GM21717 (cell line): Measurements from ENCODE around the gene MACC1.
"Not testable (repeated sequence)": the region's sequence is repeated elsewhere in the genome, so short reads cannot be mapped to it uniquely, and the experiment has no call there.

Experiments used
- ATAC-seq: cut with Tn5 transposase; IDR thresholded peaks from one replicate; pipeline ENCODE4 v1.9.1; 2021; ENCODE audit warnings: mild to moderate bottlenecking, moderate library complexity; ENCODE audit not compliant: unreplicated experiment

MACC1 gene

GRCh38 chr7:20133803-20134202, 83.4 kb downstream of the MACC1 start:
- no peak for ATAC-seq

DNA sequence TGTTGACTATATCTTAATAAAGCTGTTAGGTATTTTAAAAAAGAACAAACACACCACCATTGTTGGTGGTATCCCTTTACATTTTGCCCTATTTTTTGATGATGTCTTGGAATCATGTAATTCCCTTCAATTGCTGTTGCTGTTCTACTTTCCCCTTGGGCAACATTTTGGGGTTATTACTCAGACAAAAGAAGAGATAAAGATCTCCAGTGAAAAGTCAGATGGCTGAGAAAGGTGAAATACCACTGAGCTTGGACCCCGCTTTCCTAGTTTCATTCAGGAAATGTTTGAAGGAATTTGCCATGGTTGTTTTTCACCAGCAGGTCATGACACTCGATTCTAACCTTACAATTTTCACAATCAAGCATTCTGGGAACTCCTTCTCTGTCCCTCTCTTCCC, 84.6 kb downstream of the MACC1 start:
- ATAC-seq: no peak

GRCh38 chr7:20131776-20132175, 85.4 kb downstream of the MACC1 start:
- no peak for ATAC-seq

DNA sequence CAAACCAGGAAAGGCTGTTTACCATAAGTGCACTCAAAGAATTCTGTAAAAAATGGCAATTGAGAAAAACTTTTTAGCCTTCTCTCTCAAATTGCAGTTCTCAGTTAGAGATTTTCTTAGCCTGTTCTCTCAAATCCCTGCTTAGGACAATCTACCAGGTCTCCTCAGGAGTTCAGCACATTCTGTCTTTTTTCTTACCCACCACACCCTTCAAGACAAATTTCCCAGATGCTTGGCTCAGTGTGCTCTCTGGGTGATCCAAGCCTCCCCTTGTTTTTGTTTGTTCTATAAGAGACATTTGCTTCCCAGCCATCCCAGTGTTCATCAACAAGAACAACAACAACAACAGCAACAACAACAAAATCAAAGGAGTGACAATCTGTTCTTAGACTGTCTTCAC, 87.3 kb downstream of the MACC1 start:
- no peak for ATAC-seq

DNA sequence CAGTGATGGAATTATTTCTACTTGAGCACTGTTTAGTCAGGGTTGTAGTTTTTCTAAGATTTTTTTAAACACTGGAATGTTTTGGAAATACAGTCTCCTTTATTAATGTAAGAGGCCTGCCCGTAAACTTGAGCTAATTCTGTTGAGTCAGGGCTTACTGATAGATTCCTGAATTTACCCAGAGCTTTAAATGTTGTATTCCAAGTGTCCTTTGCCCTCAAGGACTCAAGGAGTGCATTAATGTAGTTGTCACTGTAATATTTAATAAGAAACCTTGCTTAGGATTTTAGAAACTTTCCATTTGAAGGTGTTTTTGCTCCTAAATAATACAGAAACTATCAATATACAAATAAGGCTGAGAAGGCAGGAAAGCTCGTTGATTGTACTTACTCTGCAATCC, 89.2 kb downstream of the MACC1 start:
- ATAC-seq: no peak

DNA sequence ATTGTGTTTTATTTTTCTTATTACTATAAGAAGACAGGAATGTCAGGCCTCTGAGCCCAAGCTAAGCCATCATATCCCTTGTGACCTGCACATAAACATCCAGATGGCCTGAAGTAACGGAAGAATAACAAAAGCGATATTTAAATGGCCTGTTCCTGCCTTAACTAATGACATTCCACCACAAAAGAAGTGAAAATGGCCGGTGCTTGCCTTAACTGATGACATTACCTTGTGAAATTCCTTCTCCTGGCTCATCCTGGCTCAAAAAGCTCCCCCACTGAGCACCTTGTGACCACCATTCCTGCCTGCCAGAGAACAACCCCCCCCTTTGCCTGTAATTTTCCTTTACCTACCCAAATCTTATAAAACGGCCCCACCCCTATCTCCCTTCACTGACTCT, 91.1 kb downstream of the MACC1 start:
- not testable (repeated sequence) for ATAC-seq

DNA sequence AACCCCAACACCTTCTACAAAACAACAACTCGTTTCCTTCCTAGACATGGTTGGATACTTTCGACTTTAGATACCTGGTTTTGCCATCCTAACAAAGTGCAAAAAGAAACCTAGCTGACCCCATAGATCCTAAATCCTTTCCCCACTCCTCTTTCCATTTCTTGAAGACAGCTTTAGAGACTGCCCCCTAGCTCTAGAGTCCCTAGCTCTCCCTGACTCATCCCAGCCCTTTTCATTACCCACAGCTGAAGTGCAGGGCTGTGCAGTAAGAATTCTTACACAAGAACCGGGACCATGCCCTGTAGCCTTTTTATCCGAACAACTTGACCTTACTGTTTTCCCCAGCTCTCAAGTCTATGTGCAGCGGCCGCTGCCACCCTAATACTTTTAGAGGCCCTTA, 93.1 kb downstream of the MACC1 start:
- not testable (repeated sequence) for ATAC-seq

GRCh38 chr7:20122653-20123316, 94.4 kb downstream of the MACC1 start:
- not testable (repeated sequence) for ATAC-seq

DNA sequence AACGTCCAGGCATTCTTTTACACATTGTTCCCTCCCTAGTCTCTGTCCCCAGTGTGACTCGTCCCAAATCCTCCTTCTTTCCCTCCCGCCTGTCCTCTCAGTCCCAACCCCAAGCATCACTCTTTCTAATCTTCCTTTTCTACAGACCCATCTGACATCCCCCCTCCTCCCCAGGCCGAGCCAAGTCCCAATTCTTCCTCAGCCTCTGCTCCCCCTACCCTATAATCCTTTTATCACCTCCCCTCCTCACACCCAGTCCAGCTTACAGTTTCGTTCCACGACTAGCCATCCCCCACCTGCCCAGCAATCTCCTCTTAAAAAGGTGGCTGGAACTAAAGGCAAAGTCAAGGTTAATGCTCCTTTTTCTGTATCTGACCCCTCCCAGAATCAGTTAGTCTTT, 95.1 kb downstream of the MACC1 start:
- ATAC-seq: no peak

DNA sequence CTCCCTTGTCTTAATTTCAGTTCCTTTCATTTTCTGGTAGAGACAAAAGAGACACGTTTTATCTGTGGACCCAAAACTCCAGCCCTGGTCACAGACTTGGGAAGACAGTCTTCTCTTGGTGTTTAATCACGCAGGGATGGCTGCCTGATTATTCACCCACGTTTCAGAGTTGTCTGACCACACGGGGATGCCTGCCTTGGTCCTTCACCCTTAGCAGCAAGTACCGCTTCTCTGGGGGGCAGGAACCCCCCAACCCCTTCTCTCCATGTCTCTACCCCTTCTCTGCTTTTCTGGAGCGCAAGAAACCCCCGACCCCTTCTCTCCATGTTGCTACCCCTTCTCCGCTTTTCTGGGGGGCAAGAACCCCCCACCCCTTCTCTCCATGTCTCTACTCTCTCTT, 95.8 kb downstream of the MACC1 start:
- ATAC-seq: no peak

DNA sequence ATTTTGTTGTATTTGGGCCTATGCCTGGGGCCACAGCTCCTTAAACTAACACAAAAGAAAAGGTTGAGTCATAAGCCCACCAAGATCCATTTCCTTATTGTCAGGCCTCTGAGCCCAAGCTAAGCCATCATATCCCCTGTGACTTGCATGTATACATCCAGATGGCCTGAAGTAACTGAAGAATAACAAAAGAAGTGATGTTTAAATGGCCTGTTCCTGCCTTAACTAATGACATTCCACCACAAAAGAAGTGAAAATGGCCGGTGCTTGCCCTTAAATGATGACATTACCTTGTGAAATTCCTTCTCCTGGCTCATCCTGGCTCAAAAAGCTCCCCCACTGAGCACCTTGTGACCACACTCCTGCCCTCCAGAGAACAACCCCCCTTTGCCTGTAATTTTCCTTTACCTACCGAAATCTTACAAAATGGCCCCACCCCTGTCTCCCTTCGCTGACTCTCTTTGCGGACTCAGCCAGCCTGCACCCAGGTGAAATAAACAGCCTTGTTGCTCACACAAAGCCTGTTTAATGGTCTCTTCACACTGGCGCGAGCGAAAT, 96.5 kb downstream of the MACC1 start:
- ATAC-seq: not testable (repeated sequence)

DNA sequence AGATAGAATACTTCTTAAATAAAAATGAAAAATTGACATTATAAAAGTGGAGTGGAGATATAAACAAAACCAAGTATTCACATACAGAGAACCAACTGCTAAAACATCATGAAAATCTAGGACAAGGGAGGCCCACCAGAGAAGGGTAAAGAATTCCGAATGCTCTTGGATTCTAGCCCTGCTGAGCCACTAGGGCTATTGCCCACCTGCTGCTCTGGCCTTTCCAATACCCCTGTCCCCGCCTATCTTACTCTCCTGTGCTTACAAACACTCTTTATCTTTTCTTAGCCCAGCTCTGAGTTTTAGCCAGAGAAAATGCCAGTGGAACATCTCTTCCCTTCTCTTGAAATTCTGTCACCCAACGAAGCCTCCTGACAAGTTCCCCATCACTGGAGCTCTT, 100.3 kb downstream of the MACC1 start:
- ATAC-seq: no peak

GRCh38 chr7:20114468-20114867, 102.7 kb downstream of the MACC1 start:
- peak; percentile 91 for ATAC-seq

- ATAC-seq: peak; percentile 91
Observed at GRCh38 chr7:20113427-20114027, 103.7 kb downstream of the MACC1 start.

- no peak for ATAC-seq
Observed at GRCh38 chr7:20112696-20113095, 104.5 kb downstream of the MACC1 start.

- no peak for ATAC-seq
Observed at GRCh38 chr7:20111821-20112542, 105.2 kb downstream of the MACC1 start.

- no peak for ATAC-seq
Observed at GRCh38 chr7:20107582-20107981, 109.6 kb downstream of the MACC1 start.

DNA sequence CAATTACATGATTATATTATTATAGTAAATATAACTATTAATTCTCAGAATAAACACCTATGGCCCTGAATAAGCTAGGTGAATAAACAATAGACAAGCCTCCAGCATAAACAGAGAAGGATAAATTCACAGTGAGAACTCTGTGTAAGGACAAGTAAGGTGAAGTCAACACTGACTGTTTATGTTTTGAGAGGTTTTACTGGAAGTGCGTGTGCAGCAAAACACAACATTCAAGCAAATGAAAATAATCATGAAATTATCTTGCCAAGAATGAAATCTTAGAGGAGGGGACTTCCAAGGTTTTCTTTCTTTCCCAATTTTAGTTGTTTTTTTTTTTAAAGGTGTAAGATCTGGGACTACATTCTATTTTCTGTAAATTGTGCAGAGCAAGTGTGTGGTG, 112.5 kb downstream of the MACC1 start:
- no peak for ATAC-seq

GRCh38 chr7:20102982-20103381, 114.2 kb downstream of the MACC1 start:
- ATAC-seq: no peak

DNA sequence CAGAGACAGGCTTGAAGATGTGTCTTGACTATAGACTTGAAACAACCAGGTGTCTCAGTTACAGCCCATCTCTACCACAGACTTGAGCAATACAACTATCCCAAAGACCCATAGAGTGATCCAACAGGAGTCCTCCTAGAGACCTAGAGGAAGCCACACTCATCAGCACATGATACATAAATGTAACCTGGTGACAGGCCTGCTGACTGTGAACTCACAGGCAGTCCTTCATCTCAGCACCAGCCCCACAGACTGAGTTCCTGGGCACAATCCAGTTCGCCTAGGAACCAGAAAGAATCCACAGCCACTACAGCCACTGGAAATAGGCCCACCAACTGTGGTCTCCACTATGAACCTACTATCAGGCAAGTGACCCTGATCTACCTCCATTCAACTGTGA, 121.3 kb downstream of the MACC1 start:
- ATAC-seq: no peak

DNA sequence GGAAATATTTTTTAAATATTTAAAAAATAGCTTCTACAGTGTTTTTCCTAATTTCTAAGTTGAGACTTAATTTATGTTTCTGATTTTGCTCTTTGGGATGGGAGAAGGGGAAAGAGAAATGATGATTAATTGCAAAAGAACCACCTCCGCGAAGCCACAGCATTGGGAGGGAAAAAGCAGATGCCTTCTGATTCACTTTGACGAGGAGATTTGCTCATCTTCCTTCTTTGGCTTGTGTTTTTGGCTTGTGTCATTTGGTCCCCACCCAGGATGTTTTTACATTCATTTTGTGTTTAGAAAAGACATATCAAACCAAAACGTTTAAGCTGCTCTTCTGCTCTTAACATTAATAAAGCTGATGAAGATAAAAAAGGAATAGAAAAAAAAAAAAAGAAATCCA, 121.7 kb downstream of the MACC1 start:
- ATAC-seq: no peak

GRCh38 chr7:20089431-20089830, 127.8 kb downstream of the MACC1 start:
- no peak for ATAC-seq
